GM19193 (cell line): ENCODE measurements around the gene TRPV5.

Experiments used
- POLR2A ChIP-seq: IDR thresholded peaks from 4 replicates; pipeline ENCODE4 v1.6.1; 2011; ENCODE audit not compliant: insufficient read depth, insufficient read length; ENCODE audit errors: extremely low read depth

The TRPV5 gene

GRCh38 chr7:142884286-142884640 is 49.3 kb downstream of the TRPV5 start:
- TF ChIP-seq POLR2A: no peak

- no peak for TF ChIP-seq POLR2A
Observed at GRCh38 chr7:142883571-142884285, 49.8 kb downstream of the TRPV5 start.

GRCh38 chr7:142883145-142883544 is 50.4 kb downstream of the TRPV5 start:
- no peak for TF ChIP-seq POLR2A

GRCh38 chr7:142882338-142882678 is 51.2 kb downstream of the TRPV5 start:
- no peak for TF ChIP-seq POLR2A

GRCh38 chr7:142881586-142882337 is 51.8 kb downstream of the TRPV5 start:
- no peak for TF ChIP-seq POLR2A

- TF ChIP-seq POLR2A: no peak
Observed at GRCh38 chr7:142880876-142881505, 52.6 kb downstream of the TRPV5 start.

- TF ChIP-seq POLR2A: no peak
Observed at GRCh38 chr7:142879060-142879459, 54.5 kb downstream of the TRPV5 start.

GRCh38 chr7:142878315-142878714 is 55.2 kb downstream of the TRPV5 start:
- no peak for TF ChIP-seq POLR2A

- TF ChIP-seq POLR2A: no peak
Observed at GRCh38 chr7:142876991-142877910, 56.3 kb downstream of the TRPV5 start.

- TF ChIP-seq POLR2A: no peak
Observed at GRCh38 chr7:142876236-142876960, 57.1 kb downstream of the TRPV5 start.

GRCh38 chr7:142875456-142875855 is 58.1 kb downstream of the TRPV5 start:
- TF ChIP-seq POLR2A: no peak

GRCh38 chr7:142874837-142875236 is 58.7 kb downstream of the TRPV5 start:
- no peak for TF ChIP-seq POLR2A

GRCh38 chr7:142874409-142874808 is 59.1 kb downstream of the TRPV5 start:
- no peak for TF ChIP-seq POLR2A

- TF ChIP-seq POLR2A: no peak
Observed at GRCh38 chr7:142873871-142874270, 59.7 kb downstream of the TRPV5 start.
